Activated CD8-positive, alpha-beta memory T cell treated with anti-CD3 and anti-CD28 coated beads, Interleukin-2, amount 50 U/mL, for 4 hours (primary cell): ENCODE data around the gene FBXO11.
"Not testable (repeated sequence)": the region's sequence is repeated elsewhere in the genome, so short reads cannot be mapped to it uniquely, and the experiment has no call there.

Source experiments
- DNase-seq: peaks from one replicate; pipeline ENCODE4 v3.0.0-alpha.2; 2020

FBXO11 gene

DNA sequence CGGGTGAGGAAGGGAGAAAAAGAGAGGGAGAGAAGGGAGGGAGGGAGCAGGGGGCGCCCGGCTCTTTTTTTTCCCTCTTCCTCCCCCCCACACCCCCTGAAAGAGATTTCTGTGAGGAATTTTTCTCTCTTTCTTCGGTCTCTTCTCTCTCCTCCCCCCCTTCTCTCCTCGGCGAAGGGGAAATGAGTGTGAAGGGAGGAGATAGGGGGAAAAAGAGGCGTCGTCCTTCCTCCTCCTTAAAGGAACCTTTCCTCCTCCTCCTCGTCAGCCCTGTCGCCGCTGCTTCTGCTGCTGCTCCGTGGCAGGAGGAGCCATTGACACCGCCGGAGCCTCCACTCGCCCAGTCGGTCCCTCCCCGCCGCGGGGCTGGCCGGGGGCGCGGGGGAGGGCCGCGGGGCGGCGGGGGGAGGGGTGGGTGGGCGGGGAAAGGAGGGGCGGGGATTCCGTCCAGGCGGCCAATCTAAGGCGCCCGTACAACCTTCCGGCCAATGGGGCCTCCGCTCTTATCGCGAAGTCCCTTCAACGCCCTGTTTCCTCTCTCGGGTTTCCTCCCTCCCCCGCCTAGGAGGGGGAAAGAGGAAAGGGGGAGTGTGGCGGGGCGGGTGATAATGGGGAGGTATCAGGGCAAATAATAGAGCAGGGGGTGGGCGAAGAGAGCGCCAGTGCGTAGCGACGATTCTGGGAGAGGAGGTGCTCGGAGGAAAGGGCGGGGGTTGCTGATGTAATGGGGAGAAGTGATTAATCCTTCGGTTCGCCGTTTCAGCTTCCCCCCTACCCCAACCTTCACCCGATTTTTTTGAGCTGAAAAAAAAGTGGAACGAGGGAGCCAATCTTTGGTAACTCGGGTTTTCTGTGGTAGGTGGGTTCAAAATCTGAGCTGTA lies at the start of gene FBXO11:
Gene FBXO11 (minus strand): TSS at position 342 of the 882 bp plus-strand sequence. CDS start 778 bp downstream, outside the sequence.
- peak; percentile 94 for DNase-seq

DNA sequence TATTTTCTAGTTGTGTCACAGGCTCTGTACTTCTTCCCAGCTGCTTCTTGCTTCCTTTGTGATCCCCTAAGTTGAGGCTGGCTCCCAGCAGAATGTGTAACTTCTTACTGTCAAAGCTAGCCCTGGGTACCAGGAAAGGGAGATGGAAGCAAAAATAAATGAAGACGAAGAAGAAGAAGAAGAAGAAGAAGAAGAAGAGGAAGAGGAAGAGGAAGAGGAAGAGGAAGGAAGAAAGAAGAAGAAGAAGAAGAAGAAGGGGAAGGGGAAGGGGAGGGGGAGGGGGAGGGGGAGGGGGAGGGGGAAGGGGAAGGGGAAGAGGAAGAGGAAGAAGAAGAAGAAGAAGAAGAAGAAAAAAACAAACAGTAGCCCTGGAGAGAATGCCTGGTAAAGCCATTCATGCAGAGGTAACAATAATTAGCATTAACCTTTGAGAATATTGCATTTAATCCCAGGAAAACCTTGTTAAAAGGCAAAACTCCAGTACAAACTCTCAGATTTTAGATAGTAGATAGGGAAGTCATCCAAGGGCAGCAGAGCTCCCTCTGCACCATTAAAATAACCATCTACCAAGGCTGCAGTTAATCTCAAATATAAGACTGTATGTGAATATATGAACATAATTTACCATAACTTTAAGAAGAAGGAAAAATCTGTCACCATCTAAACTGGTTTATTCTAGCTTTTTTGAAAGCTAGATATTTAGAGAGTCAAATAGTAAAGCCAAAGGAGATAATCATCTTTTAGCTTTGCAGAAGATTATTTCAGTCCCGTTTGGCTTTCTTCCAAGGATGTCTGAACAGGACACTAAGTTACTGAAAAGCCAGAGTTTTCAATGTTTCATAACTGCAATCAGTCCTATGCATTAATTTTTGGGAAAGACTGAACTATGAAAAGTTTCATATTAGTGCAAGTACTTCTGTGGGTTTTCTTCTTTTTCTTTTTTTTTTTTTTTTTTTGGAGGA lies 44.3 kb upstream of the FBXO11 start:
- no peak for DNase-seq

DNA sequence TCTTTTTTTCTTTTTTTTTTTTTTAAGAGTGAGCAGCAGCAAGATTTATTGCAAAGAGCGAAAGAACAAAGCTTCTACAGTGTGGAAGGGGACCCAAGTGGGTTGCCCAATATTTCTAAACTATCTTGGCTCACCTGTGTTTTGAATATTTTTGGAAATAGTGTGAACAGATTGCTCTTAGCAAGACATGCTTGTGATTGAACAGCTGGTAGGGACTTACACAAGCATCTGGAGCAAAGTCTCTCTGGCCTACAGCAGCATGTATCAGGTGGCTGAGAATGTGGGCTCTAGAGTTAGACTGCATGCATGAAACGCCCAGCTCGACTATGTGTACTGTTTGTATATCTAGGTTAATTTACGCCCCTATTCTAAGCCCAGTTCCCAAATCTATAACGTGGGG lies 40.3 kb upstream of the FBXO11 start:
- no peak for DNase-seq

DNA sequence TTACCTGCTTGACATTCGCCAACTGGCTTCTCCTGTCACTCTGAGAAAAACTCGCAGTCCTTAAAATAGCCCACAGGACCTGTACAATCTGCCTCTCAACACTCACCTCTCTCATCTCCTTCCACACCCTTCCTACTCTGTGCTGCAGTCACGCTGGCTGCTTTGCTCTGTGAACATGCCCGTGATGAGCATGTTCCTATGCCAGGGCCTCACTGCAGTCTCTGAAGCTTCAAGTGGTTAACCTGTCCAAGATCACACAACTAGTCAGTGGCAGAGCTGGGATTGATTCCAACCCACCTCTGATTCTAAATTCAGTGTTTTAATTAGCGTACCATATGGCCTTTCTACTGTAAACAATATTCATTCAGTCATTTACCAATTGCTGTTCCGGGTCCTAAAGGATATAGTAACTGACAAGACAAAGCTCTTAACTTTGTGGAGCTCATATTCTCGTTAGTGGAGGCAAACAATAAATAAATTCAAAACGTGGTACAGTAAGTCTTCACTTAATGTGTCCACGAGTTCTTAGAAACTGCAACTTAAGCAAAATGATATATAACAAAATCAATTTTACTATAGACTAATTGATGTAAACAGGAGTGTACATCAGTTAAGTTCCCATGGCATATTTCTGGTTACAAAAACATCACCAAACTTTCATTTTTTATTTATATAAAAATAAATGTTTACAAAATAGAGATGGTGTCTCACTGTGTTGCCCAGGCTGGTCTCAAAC lies 38.9 kb upstream of the FBXO11 start:
- DNase-seq, result no peak

DNA sequence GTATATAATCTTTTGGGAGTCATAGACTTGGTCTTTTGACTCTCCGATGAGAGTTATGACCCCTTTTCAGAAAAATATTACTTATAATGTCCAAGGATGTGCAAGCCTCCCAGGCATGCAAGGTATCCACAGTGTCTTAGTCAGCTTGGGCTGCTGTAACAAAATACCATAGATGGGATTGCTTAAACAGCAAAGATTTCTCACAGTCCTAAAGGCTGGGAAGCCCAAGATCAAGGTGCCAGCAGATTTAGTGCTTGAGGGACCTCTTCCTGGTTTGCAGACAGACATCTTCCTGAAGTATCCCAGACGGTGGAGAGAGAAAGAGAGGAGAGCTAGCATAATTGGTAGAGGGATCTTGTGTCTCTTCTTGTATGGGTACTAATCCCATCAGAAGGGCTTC lies 35.6 kb upstream of the FBXO11 start:
- no peak for DNase-seq

DNA sequence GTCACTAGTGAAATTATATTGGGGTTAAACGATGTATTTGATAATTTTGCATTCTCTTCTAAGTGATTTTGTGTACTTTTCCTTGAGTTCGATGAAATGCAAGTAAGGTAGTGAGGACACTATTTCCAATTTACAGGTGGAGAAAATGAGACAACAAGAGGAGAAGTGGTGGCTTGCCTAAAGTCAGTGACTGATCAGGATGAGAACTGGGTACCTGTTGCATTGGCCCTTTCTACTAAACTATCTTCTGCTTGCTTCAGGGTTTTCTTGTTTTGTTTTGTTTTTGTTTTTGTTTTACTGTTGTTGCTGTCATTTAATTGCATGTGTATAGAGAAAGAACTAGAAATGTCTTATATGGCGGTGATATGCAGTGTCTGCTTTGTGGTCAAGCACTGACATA lies 31.4 kb upstream of the FBXO11 start:
- DNase-seq, result no peak

DNA sequence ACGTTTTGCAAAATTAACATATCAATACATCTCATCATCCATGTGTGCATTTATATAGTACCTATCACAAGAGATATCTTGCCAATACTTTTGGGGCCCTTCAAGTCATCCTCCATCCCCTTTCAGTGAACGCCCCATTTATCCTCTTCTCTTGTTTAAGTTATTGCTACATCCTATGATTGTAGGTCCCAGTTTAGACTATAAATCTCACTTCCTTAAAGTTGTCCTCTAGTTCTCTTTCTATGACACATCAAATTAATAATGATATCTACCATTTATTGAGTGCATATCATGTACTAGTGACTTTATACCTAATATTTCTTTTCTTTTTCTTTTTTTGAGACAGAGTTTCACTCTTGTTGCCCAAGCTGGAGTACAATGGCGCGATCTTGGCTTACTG lies 28.8 kb upstream of the FBXO11 start:
- DNase-seq, result no peak

DNA sequence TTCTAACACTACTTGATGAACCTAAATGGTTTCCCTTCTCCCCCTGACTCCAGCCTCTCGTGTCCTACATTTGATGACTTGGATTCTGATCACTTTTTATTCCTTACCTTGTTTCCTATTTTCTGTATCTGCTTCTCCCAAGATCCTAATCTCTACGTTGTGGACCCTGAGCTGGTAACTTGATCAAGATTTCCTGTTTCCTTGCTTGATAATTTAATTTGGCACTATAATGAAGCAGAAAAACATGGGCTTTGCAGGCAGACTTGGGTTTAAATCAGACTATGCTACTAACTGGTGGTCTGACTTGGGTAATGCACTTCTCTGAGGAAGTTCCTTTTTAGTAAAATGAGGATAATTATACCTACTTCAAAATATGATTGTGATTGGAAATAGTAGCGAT lies 11.7 kb upstream of the FBXO11 start:
- no peak for DNase-seq

DNA sequence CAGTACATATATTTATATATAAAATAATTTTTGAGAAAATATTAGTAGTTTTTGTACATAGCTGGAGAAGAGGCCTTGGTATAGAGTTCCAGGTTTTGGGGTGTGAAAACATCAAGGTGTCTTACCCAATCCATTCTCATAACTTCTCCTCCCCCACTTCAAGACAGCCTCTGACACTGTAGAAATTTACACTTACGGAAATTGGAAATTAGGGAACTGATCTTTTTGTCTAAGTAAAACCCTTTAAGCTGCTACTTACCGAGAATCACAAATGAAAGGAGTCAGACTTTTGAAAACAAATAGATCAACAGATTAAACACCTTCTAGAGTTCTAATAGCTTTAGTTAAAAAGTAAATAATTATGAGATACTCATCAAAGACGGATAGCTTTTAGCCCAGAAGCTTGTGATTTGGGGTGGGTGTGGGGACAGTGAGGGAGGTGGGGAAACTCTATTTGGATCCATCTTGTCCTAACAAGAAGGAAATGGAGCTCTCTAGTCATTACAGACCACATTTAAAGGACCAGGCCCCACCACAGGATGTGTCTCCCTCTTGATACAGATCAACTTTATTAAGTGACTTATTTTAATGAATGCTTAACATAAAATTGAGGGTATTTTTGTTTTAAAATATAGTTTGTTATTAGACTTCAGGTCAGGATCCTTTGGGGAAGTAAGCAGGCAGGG lies 11.1 kb upstream of the FBXO11 start:
- DNase-seq, result no peak

DNA sequence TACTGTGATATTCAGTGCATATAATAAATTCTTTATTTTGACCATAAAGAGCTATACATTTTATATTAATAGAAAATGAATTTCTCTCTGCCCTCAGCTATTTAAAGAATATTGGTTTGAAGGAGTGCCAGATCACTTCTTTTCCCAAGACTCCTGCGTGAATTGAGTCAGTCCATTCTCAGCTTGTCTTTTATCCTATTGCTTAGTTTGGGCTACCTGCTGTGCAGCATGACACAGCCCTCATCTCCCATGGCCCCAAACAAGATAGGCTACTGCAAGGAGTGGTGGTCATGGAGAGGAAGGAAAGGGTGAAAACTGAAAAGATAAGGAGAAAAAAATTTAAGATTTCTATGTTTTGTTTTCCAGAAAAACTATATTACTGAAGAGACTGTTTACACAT lies 10.1 kb upstream of the FBXO11 start:
- DNase-seq, result no peak

DNA sequence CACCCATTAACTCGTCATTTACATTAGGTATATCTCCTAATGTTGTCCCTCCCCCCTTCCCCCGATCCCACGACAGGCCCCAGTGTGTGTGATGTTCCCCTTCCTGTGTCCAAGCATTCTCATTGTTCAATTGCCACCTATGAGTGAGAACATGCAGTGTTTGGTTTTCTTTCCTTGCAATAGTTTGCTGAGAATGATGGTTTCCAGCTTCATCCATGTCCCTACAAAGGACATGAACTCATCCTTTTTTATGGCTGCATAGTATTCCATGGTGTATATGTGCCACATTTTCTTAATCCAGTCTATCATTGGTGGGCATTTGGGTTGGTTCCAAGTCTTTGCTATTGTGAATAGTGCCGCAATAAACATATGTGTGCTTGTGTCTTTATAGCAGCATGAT lies 4.4 kb upstream of the FBXO11 start:
- not testable (repeated sequence) for DNase-seq

DNA sequence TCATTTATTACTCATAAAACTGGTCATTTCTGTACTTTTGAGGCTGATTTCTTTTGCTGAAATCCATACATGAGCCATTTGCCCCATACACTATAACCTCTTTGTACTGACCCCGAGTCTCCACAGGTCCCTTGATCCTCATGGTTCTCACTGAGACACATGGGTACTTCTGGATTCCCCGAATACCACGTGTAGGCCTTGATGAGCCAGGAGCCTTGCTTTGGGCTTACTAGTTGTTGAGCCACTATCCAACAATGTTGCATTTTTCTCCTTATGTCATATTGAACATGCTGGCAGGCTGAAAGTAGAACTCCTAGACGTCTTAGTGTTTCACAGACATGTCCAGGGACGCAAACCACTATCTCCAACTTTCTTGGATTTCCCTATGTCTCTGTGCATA lies 2.4 kb upstream of the FBXO11 start:
- no peak for DNase-seq

DNA sequence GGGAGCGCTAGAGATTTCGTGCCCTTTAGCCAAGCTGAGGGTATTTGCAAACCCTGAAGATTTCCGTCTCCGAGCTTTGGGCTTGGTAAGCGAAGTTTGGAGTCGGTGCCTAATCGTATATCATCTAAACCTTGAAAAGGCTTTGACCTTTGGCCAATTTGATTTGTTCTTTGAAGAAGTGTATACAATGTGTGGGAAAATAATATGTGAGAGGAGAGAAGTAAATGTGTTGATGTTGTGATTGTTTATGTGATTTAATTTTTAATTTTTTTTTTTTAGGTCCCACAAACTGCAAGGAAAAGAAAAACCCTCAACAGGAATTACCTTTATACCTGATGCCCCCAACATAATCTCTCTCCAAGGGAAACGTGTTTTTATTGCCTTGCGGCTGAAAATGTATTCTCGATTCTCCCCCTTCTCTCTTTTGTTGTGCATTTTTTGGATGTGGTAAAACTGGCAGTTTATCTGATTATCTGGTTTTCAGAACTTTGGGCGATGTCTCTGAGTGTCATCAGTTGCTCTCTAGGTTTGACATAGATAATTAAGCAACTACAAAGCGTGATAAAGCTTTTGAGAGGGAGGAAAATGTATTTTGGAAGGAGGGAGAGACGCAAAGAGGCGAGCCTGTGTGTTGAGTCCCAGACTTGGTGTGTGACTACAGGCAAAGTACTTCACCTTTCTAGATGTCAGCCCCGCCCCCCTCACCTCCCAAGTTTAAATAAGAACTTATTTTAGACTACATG lies 912 bp upstream of the FBXO11 start:
- DNase-seq, result peak; percentile 35

DNA sequence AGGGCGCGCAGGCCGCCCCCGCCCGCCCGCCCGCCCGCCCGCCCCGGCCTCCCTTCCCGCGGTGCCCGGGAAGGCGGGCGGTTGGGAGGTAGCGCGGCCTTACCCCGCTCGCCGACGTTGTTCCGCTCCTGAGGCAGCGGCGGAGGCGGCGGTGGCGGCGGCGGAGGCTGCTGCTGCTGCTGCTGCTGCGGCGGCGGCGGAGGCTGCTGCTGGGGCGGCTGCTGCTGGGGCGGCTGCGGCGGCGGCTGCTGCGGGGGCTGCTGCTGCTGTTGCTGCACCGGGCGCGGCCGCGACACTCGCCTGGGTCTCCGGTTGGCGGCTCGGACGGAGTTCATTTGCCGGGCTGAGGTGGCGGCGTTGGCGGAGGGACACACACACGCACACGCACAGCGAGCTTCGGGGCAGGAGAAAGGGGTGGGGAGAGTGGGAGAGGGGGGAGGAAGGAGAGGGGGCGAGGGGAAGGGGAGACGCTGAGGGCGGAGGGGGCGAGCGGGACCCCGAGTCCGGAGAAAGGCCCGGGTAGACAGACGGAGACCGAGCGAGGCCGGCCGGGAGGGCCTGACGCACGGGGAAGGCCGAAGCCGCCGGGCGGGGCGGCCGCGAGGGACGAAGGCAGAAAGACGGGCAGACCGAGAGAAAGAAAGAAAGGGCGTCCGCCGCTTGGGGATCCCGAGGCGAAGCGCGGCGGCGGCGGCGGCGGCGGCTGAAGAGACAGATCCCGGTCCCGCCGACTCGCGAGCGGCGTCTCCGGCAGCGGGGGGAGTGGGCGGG lies 727 bp downstream of the FBXO11 start:
- peak; percentile 61 for DNase-seq

DNA sequence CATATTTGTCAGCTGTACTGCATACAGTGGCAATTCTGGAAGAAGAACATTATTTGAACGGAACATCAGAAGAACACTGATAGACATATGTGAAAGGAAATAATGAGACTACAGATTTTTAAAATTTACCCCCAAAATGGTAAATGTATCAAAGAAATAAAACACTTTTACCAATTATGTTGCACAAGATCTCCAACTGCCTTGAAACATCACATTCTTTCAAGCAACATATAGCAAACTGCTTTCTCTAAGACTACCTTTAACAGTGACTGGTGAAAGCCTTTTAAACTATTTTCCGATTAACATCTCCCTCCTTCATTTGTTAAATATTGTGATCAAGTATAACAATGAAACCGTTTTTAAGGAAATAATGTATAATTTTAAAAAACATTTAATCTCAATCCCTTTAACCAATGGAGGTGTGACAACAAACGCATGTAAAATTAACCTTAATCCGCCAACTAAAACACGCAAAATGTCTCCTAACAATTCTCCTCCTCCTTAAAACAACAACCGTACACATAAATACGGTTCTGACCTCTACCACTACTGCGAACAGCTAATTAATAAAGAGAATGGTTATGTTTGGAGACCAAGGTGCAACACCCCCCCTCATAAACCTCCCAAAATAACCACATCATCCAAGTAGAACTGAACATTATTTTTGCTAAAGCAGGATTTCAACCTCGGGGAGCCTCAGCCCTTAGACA lies 2.4 kb downstream of the FBXO11 start:
- no peak for DNase-seq

DNA sequence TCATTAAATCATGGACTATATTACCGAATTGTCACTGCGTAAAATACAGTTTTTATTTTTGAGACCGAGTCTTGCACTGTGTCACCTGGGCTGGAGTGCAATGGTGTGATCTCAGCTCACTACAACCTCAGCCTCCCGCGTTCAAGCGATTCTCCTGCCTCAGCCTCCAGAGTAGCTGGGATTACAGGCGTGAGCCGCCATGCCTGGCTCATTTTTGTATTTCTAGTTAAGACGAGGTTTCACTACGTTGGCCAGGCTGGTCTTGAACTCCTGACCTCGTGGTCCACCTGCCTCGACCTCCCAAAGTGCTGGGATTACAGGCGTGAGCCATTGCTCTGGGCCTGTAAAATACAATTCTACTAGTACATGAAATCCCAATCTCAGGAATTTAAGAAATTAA lies 4.4 kb downstream of the FBXO11 start:
- not testable (repeated sequence) for DNase-seq

DNA sequence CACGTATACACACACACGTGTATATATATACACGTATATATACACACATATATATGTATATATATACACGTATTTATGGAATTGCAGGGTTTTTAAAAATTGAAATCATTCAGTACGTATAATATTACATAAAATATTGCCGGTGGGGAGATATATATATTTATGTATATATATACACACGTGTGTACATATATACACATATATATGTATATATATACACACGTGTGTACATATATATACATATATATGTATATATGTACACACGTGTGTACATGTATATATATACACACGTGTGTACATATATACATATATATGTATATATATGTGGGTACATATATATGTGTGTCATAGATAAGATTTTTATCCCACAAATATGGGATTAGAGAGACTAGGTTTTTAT lies 5.4 kb downstream of the FBXO11 start:
- DNase-seq, result no peak

DNA sequence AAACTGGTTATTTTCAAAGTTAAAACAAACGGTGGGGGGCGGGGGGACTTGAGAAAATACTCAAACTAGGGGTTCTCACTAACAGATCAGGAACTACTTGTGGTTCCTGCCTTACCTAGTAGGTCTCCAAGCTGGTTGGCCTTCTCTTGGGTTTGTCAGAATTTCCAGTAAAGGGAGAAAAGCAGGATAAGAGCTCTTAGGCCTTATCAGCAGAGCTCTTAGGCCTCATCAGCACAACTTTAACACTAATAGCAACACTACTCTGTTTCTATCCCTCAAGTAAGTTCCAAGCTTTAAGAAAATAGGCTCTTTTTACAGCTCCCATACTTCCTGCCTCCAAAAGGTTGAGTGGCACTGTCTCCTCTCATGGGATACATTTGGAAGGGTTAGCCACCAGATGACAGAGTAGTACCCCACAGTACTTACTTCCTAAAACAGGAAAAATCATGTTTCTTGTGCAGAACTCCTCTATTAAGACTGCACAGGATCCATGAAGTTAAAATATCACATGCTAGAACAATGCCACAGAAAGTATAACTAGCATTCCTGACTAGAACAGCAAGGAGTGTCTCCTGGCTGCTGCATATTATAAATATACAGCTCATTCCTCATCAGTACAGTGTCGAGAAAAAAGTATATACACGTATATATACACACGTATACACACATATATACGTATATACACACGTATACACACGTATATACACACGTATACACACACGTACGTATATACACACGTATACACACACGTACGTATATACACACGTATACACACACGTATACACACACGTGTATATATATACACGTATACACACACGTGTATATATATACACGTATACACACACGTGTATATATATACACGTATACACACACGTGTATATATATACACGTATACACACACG lies 6.1 kb downstream of the FBXO11 start:
- DNase-seq, result no peak
